CD8-positive, alpha-beta memory T cell (primary cell): ENCODE data around the gene BBS5. TPM values are rescaled to one million over a fixed set of nuclear protein-coding genes. Genes with fewer than 3 reads are reported as not detected.
"Not testable (repeated sequence)": the region's sequence is repeated elsewhere in the genome, so short reads cannot be mapped to it uniquely, and the experiment has no call there.

ENCODE experiments used
- CTCF ChIA-PET: fragments of 350-600 bp; sonication (Branson Sonifier 250); formaldehyde crosslinking; loops from one replicate; lab custom pipeline; 2021; ENCODE audit warnings: antibody characterized with exemption; lab: Charles Lee
- POLR2A ChIA-PET: fragments of 350-600 bp; sonication (Branson Sonifier 250); formaldehyde crosslinking; loops from one replicate; lab custom pipeline; 2021; ENCODE audit warnings: antibody characterized with exemption; lab: Charles Lee
- DNase-seq, 5 donors: peaks; one replicate each; pipeline versions ENCODE4 v3.0.0 to v3.0.0-alpha.2; 2020 to 2022; ENCODE audit warnings: mixed read lengths in 1 of 5
- H3K27ac ChIP-seq: one replicate; pipeline ENCODE4 v1.7.0; 2013; ENCODE audit warnings: low read depth, mild to moderate bottlenecking, low read length, moderate library complexity
- H3K27me3 ChIP-seq: 2 replicates; pipeline ENCODE4 v1.7.0; 2013; ENCODE audit warnings: low read length, mild to moderate bottlenecking; ENCODE audit not compliant: insufficient read depth, poor library complexity, severe bottlenecking
- H3K36me3 ChIP-seq: 2 replicates; pipeline ENCODE4 v1.7.0; 2013; ENCODE audit warnings: mild to moderate bottlenecking, low read length, moderate library complexity; ENCODE audit not compliant: insufficient read depth
- H3K4me1 ChIP-seq: 2 replicates; pipeline ENCODE4 v1.7.0; 2013; ENCODE audit warnings: mild to moderate bottlenecking, low read length, moderate library complexity; ENCODE audit not compliant: insufficient read depth
- H3K4me3 ChIP-seq: 2 replicates; pipeline ENCODE4 v1.7.0; 2013; ENCODE audit warnings: mild to moderate bottlenecking, low read length
- H3K9me3 ChIP-seq: 2 replicates; pipeline ENCODE4 v1.7.0; 2013; ENCODE audit warnings: mild to moderate bottlenecking, low read length
- H3K27ac Mint-ChIP-seq, 8 donors: one replicate each; pipeline ENCODE4 v1.8.0; 2020 to 2021; ENCODE audit warnings: mixed read lengths in 8 of 8, mild to moderate bottlenecking in 6 of 8, inconsistent platforms in 3 of 8, moderate library complexity in 3 of 8
- H3K27me3 Mint-ChIP-seq, 2 donors: one replicate each; pipeline ENCODE4 v1.8.0; 2020 to 2021; ENCODE audit warnings: mixed read lengths in 2 of 2, mild to moderate bottlenecking in 1 of 2, moderate library complexity in 1 of 2
- H3K36me3 Mint-ChIP-seq, 3 donors: one replicate each; pipeline ENCODE4 v1.8.0; 2020 to 2021; ENCODE audit warnings: mixed read lengths in 3 of 3, inconsistent platforms in 1 of 3, mild to moderate bottlenecking in 1 of 3
- H3K4me1 Mint-ChIP-seq, 3 donors: one replicate each; pipeline ENCODE4 v1.8.0; 2020 to 2021; ENCODE audit warnings: mixed read lengths in 3 of 3, inconsistent platforms in 1 of 3, mild to moderate bottlenecking in 1 of 3
- H3K4me3 Mint-ChIP-seq, 7 donors: one replicate each; pipeline ENCODE4 v1.8.0; 2020 to 2021; ENCODE audit warnings: mixed read lengths in 7 of 7, mild to moderate bottlenecking in 6 of 7, moderate library complexity in 4 of 7, inconsistent platforms in 2 of 7
- H3K9me3 Mint-ChIP-seq, 5 donors: one replicate each; pipeline ENCODE4 v1.8.0; 2020 to 2022; ENCODE audit warnings: mixed read lengths in 5 of 5, mild to moderate bottlenecking in 3 of 5, moderate library complexity in 2 of 5, inconsistent platforms in 1 of 5
- polyA plus RNA-seq: library from polyadenylated mRNA; unstranded; fragments of 300-500 nt; fragmentation: Illumina TruSeq; gene quantifications from one replicate; pipeline ENCODE4 v1.2.3, GENCODE V29; 2021
- total RNA-seq, 2 experiments: library from RNA; stranded (reverse); gene quantifications; one replicate each; pipeline ENCODE4 v1.2.3, GENCODE V29; 2021

The BBS5 gene
- total and polyA plus RNA-seq, 3 experiments from 2014 or later: 0.94 to 4.8 (median 3.8) TPM

GRCh38 chr2:169526451-169526850 is 47.2 kb downstream of the BBS5 start:
- CTCF ChIA-PET: no interaction called here

GRCh38 chr2:169528271-169528701 is 49.0 kb downstream of the BBS5 start:
- no peaks in the 10 kb centered on the region for H3K4me1 ChIP-seq
- H3K27ac ChIP-seq: no peak overlapping the region
- no peaks in the 10 kb centered on the region for H3K9me3 Mint-ChIP-seq
- no peak overlapping the region for H3K4me3 ChIP-seq
- H3K27me3 ChIP-seq: no peaks in the 10 kb centered on the region
- H3K27me3 Mint-ChIP-seq: no peaks in the 10 kb centered on the region
- H3K36me3 ChIP-seq: no peaks in the 10 kb centered on the region
- ChIA-PET CTCF (interaction anchor here (0.7 to 1.4 kb wide), 3 partner anchors 9 to 390 kb away, joined by 3 read pairs; partner anchors contain the start of gene SSB), POLR2A (no interaction called here)
- H3K27ac Mint-ChIP-seq: peak overlapping the region in 3 of 8 donors; percentile 2 to 52 (median 12)
- no peaks in the 10 kb centered on the region for H3K4me1 Mint-ChIP-seq
- peak; percentile 51 to 80 (median 64) for DNase-seq
- no peak overlapping the region for H3K4me3 Mint-ChIP-seq
- no peaks in the 10 kb centered on the region for H3K9me3 ChIP-seq
- peaks cover 0 to 20% (median 12%) of the 10 kb centered on the region in 3 donors for H3K36me3 Mint-ChIP-seq

More at GRCh38 chr2:169526451-169526850, 47.2 kb downstream of the BBS5 start:
- Mint-ChIP-seq H3K4me1 (no peaks in the 10 kb centered on the region), H3K27me3 (no peaks in the 10 kb centered on the region), H3K36me3 (peaks cover 0 to 17% (median 9%) of the 10 kb centered on the region in 3 donors), H3K9me3 (no peaks in the 10 kb centered on the region), H3K4me3 (no peak overlapping the region), H3K27ac (no peak overlapping the region)
- Histone ChIP-seq H3K9me3 (no peaks in the 10 kb centered on the region), H3K27me3 (no peaks in the 10 kb centered on the region), H3K4me3 (no peak overlapping the region), H3K36me3 (no peaks in the 10 kb centered on the region), H3K4me1 (no peaks in the 10 kb centered on the region), H3K27ac (no peak overlapping the region)
- no peak for DNase-seq
- POLR2A ChIA-PET: no interaction called here

GRCh38 chr2:169539460-169539859 is 60.2 kb downstream of the BBS5 start:
- H3K9me3 Mint-ChIP-seq, DNase-seq, POLR2A ChIA-PET, H3K27ac Mint-ChIP-seq, H3K4me1 Mint-ChIP-seq, H3K27me3 Mint-ChIP-seq, H3K27me3 ChIP-seq, H3K9me3 ChIP-seq, H3K4me3 Mint-ChIP-seq, H3K27ac ChIP-seq, H3K4me3 ChIP-seq, CTCF ChIA-PET, H3K36me3 ChIP-seq, H3K4me1 ChIP-seq: not testable (repeated sequence)
- peaks cover 0 to 53% (median 10%) of the 10 kb centered on the region in 3 donors for H3K36me3 Mint-ChIP-seq

GRCh38 chr2:169540146-169540545 is 60.9 kb downstream of the BBS5 start:
- H3K27ac Mint-ChIP-seq: no peak overlapping the region
- peaks cover 0 to 52% (median 10%) of the 10 kb centered on the region in 3 donors for H3K36me3 Mint-ChIP-seq
- Histone ChIP-seq H3K4me1 (no peaks in the 10 kb centered on the region), H3K9me3 (no peaks in the 10 kb centered on the region), H3K36me3 (no peaks in the 10 kb centered on the region), H3K4me3 (no peak overlapping the region), H3K27me3 (no peaks in the 10 kb centered on the region), H3K27ac (no peak overlapping the region)
- no peaks in the 10 kb centered on the region for H3K9me3 Mint-ChIP-seq
- no peak overlapping the region for H3K4me3 Mint-ChIP-seq
- H3K27me3 Mint-ChIP-seq: no peaks in the 10 kb centered on the region
- POLR2A ChIA-PET: no interaction called here
- CTCF ChIA-PET: no interaction called here
- no peaks in the 10 kb centered on the region for H3K4me1 Mint-ChIP-seq
- DNase-seq: no peak

- H3K36me3 ChIP-seq: no peaks in the 10 kb centered on the region
- CTCF ChIA-PET: no interaction called here
- no peaks in the 10 kb centered on the region for H3K27me3 Mint-ChIP-seq
Observed at GRCh38 chr2:169542433-169542832, 63.1 kb downstream of the BBS5 start.

GRCh38 chr2:169546756-169547155 is 67.5 kb downstream of the BBS5 start:
- no peaks in the 10 kb centered on the region for H3K27me3 ChIP-seq
- no peaks in the 10 kb centered on the region for H3K9me3 ChIP-seq
- ChIA-PET CTCF (no interaction called here), POLR2A (no interaction called here)
- Mint-ChIP-seq H3K4me1 (peaks cover 0 to 1% (median 0%) of the 10 kb centered on the region in 3 donors), H3K27ac (no peak overlapping the region), H3K27me3 (no peaks in the 10 kb centered on the region), H3K36me3 (peaks cover 6 to 52% (median 19%) of the 10 kb centered on the region in 3 donors), H3K4me3 (no peak overlapping the region), H3K9me3 (no peaks in the 10 kb centered on the region)
- DNase-seq: no peak
- no peak overlapping the region for H3K27ac ChIP-seq
- H3K4me3 ChIP-seq: no peak overlapping the region
- H3K4me1 ChIP-seq: no peaks in the 10 kb centered on the region
- H3K36me3 ChIP-seq: no peaks in the 10 kb centered on the region

More at GRCh38 chr2:169542433-169542832, 63.1 kb downstream of the BBS5 start:
- H3K4me3 Mint-ChIP-seq: no peak overlapping the region
- no peaks in the 10 kb centered on the region for H3K4me1 Mint-ChIP-seq
- Histone ChIP-seq H3K27me3 (no peaks in the 10 kb centered on the region), H3K9me3 (no peaks in the 10 kb centered on the region), H3K4me1 (no peaks in the 10 kb centered on the region), H3K4me3 (no peak overlapping the region), H3K27ac (no peak overlapping the region)
- H3K27ac Mint-ChIP-seq: no peak overlapping the region
- no peaks in the 10 kb centered on the region for H3K9me3 Mint-ChIP-seq
- peaks cover 3 to 59% (median 17%) of the 10 kb centered on the region in 3 donors for H3K36me3 Mint-ChIP-seq
- POLR2A ChIA-PET: no interaction called here
- DNase-seq: no peak

Other genes with a start within 250 kb of the BBS5 start
- gene LRP2, start 117.0 kb upstream of the BBS5 start, total RNA-seq: under 1 TPM; 0.04 to 0.07 TPM
- not detected for gene LRP2, start 117.0 kb upstream of the BBS5 start, polyA plus RNA-seq
- gene KLHL41, start 30.2 kb downstream of the BBS5 start, total RNA-seq: under 1 TPM; 0.22 to 0.27 TPM
- not detected for gene KLHL41, start 30.2 kb downstream of the BBS5 start, polyA plus RNA-seq
- 10 to 100 TPM; 53.8 to 55.7 TPM for gene FASTKD1, start 94.4 kb downstream of the BBS5 start, total RNA-seq
- 16.4 TPM for gene FASTKD1, start 94.4 kb downstream of the BBS5 start, polyA plus RNA-seq
- gene PPIG, start 104.9 kb downstream of the BBS5 start, total RNA-seq: 10 to 100 TPM; 60.7 to 65.7 TPM
- gene PPIG, start 104.9 kb downstream of the BBS5 start, polyA plus RNA-seq: 87.2 TPM
- gene CFAP210, start 214.9 kb downstream of the BBS5 start, total RNA-seq: under 1 TPM in 1 of 2 experiments, not detected in 1; 0.57 TPM
- gene CFAP210, start 214.9 kb downstream of the BBS5 start, polyA plus RNA-seq: not detected
- gene PHOSPHO2, start 215.0 kb downstream of the BBS5 start, total RNA-seq: 1 to 10 TPM; 4.9 to 6.3 TPM
- gene PHOSPHO2, start 215.0 kb downstream of the BBS5 start, polyA plus RNA-seq: 4.5 TPM